ACC112 (cell line): ENCODE measurements around the gene SHPK.

Source experiments
- H2AFZ ChIP-seq: fragments of 200-600 bp; sonication (generic); one replicate; pipeline ENCODE4 v1.6.0; 2017; ENCODE audit warnings: antibody characterized with exemption, low read length; ENCODE audit not compliant: unreplicated experiment
- H3K27ac ChIP-seq: fragments of 200-600 bp; sonication (generic); 2 replicates; pipeline ENCODE4 v1.5.1; 2014; ENCODE audit warnings: low read depth, mild to moderate bottlenecking, antibody characterized with exemption, low read length, moderate library complexity
- H3K27me3 ChIP-seq: fragments of 200-600 bp; sonication (generic); 2 replicates; pipeline ENCODE4 v1.6.1; 2014; ENCODE audit warnings: mild to moderate bottlenecking, antibody characterized with exemption, low read length, moderate library complexity, mixed read lengths; ENCODE audit not compliant: insufficient read depth
- H3K36me3 ChIP-seq: fragments of 200-600 bp; sonication (generic); 2 replicates; pipeline ENCODE4 v1.6.1; 2016; ENCODE audit warnings: mild to moderate bottlenecking, antibody characterized with exemption, low read length, moderate library complexity, mixed read lengths; ENCODE audit not compliant: insufficient read depth
- H3K4me1 ChIP-seq: fragments of 200-600 bp; sonication (generic); one replicate; pipeline ENCODE4 v1.6.1; 2016; ENCODE audit warnings: low read length, mixed read lengths; ENCODE audit not compliant: insufficient read depth, unreplicated experiment, control insufficient read depth
- H3K4me3 ChIP-seq: fragments of 200-600 bp; sonication (generic); 2 replicates; pipeline ENCODE4 v1.5.1; 2014; ENCODE audit warnings: mild to moderate bottlenecking, low read depth, low read length
- H3K79me2 ChIP-seq: fragments of 200-600 bp; sonication (generic); one replicate; pipeline ENCODE4 v1.6.0; 2016; ENCODE audit warnings: low read length; ENCODE audit not compliant: control insufficient read depth, unreplicated experiment, insufficient read depth

SHPK gene

GRCh38 chr17:3672571-3672970, 36.5 kb upstream of the SHPK start:
- H3K36me3 ChIP-seq = no peaks in the 10 kb centered on the region
- H2AFZ ChIP-seq = no peak overlapping the region
- no peak overlapping the region for H3K4me3 ChIP-seq
- H3K27me3 ChIP-seq = no peaks in the 10 kb centered on the region
- H3K4me1 ChIP-seq = peaks cover 9% of the 10 kb centered on the region
- peaks cover 23% of the 10 kb centered on the region for H3K79me2 ChIP-seq
- no peak overlapping the region for H3K27ac ChIP-seq

- peaks cover 49% of the 10 kb centered on the region for H3K79me2 ChIP-seq
- H3K27me3 ChIP-seq = no peaks in the 10 kb centered on the region
- H3K4me1 ChIP-seq = peaks cover 21% of the 10 kb centered on the region
- no peak overlapping the region for H3K27ac ChIP-seq
- H3K36me3 ChIP-seq = no peaks in the 10 kb centered on the region
- H3K4me3 ChIP-seq = peak overlapping the region; percentile 88
- H2AFZ ChIP-seq = no peak overlapping the region
These were observed 33.5 kb upstream of the SHPK start for GRCh38 chr17:3669548-3669947.

DNA sequence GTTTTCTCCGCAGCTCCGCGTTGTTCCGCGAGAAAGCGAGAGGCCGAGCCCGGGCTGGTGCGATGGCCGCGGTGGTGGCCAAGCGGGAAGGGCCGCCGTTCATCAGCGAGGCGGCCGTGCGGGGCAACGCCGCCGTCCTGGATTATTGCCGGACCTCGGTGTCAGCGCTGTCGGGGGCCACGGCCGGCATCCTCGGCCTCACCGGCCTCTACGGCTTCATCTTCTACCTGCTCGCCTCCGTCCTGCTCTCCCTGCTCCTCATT, 33.0 kb upstream of the SHPK start:
- H3K27me3 ChIP-seq = no peaks in the 10 kb centered on the region
- peak overlapping the region; percentile 69 for H2AFZ ChIP-seq
- H3K36me3 ChIP-seq = no peaks in the 10 kb centered on the region
- peak overlapping the region; percentile 38; the same call in 1 of the 2 replicates for H3K27ac ChIP-seq
- peaks cover 21% of the 10 kb centered on the region for H3K4me1 ChIP-seq
- peaks cover 50% of the 10 kb centered on the region for H3K79me2 ChIP-seq
- H3K4me3 ChIP-seq = peak overlapping the region; percentile 88

DNA sequence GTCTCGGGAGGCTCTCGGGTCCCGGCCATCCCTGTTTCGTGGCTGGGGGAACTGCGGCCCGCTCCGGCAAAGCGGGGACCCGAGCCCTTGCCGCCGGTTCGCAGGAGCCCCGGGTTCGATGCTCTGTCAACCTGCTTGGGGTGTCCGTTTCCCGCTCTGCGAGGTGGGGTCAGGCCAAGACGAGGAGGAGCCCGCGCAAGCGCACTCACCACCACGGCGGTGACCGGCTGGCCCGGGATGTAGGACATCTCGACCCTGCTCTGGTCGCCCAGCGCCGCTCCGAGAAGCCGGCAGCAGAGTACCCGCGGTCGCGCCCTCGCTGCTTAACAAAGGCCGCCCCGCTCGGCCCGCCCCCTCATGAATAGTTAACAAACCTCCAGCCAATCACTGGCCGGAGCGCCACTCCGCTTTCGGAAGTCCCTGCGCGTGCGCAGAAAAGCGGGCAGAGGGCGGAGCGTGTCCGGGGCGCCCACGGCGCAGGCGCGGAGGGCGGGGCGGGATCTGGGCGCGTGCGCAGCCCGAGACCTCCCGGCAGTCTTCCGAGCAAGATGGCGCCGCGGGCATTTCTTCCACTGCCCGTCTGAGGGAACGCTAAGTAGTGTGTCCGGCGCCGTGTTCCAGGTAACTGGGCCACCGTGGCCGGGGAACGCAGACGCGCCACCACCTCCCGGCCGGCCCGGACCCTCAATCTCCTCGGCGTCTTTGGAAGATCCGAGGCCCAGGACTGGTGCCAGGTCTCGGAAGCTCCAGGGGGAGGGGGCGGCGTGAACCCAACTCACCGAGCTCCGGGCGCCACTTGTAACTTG, 32.4 kb upstream of the SHPK start, which contains the start of the genes EMC6 and TAX1BP3:
Gene EMC6, plus strand, starts transcription at position 534 of the 806 bp plus-strand sequence. CDS start 335 bp downstream, outside the sequence.
Gene TAX1BP3, minus strand, starts transcription at position 300 of the 806 bp plus-strand sequence. Its CDS starts 52 bp downstream, at position 248.
- H3K4me1 ChIP-seq = peaks cover 21% of the 10 kb centered on the region
- peak within 1 kb of the TSS; percentile 85 for H3K27ac ChIP-seq
- H3K36me3 ChIP-seq = no peaks in the 10 kb centered on the region
- peak within 1 kb of the TSS; percentile 88 for H3K4me3 ChIP-seq
- H3K27me3 ChIP-seq = no peaks in the 10 kb centered on the region
- H2AFZ ChIP-seq = peak within 1 kb of the TSS; percentile 69
- H3K79me2 ChIP-seq = peaks cover 50% of the 10 kb centered on the region

GRCh38 chr17:3667366-3668278, 31.6 kb upstream of the SHPK start:
- Histone ChIP-seq H3K27ac (peak overlapping the region; percentile 85), H2AFZ (no peak overlapping the region), H3K4me3 (peak overlapping the region; percentile 88), H3K27me3 (no peaks in the 10 kb centered on the region), H3K79me2 (peaks cover 50% of the 10 kb centered on the region), H3K4me1 (peaks cover 21% of the 10 kb centered on the region), H3K36me3 (no peaks in the 10 kb centered on the region)

GRCh38 chr17:3666516-3666915, 30.5 kb upstream of the SHPK start:
- Histone ChIP-seq H3K27me3 (no peaks in the 10 kb centered on the region), H3K79me2 (peaks cover 50% of the 10 kb centered on the region), H3K27ac (no peak overlapping the region), H3K36me3 (no peaks in the 10 kb centered on the region), H3K4me3 (peak overlapping the region; percentile 88), H3K4me1 (peaks cover 21% of the 10 kb centered on the region), H2AFZ (no peak overlapping the region)

- H3K4me3 ChIP-seq = no peak overlapping the region
- H2AFZ ChIP-seq = no peak overlapping the region
- no peaks in the 10 kb centered on the region for H3K27me3 ChIP-seq
- H3K36me3 ChIP-seq = no peaks in the 10 kb centered on the region
- peaks cover 50% of the 10 kb centered on the region for H3K79me2 ChIP-seq
- no peak overlapping the region for H3K27ac ChIP-seq
- H3K4me1 ChIP-seq = peaks cover 21% of the 10 kb centered on the region
These were observed 29.8 kb upstream of the SHPK start for GRCh38 chr17:3665834-3666233.

DNA sequence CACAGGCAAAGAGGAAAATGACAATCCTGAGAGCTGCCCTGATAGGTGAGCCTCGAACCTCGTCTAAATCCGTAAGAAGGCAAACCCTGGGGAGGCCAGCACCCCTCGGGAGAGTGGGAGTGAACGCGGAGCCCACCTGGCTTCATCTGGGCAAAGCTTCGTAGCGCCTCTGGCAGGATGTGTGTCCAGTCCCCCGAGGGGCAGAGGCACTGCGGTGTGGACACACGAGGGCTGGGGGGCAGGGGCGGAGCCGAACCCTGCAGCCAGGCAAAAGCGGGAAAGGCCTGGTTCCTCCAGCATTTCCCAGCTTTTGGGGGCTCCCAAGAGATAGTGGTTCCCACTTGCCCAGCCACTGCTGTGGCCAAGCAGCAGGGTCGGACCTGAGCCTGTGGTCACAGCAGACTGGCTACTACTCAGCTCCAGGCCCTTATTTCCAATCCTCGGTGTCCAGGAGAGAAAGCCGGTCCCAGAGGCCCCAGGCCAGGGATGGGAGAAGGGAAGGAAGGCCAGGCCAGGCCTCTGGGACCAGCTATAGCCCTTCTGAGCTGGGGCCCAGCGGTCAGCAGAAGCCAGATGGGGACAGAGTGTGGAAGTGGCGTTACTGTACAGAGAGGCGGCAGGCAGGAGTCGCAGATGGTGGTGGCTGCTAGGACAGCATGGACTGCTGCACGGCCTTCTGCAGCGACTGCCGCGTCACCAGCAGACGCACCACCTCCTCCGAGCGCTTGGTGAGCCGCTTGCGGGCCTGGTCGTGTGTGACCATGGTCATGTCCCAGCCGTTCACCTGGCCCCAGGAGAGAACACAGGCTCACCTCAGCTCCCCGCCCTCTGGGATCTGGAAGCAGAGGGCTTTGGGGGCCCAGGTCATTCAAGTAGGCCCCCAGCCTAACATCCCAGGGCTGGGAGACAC, 27.3 kb upstream of the SHPK start:
- Histone ChIP-seq H3K79me2 (peaks cover 29% of the 10 kb centered on the region), H3K27me3 (no peaks in the 10 kb centered on the region), H3K4me3 (no peak overlapping the region), H2AFZ (no peak overlapping the region), H3K4me1 (peaks cover 33% of the 10 kb centered on the region), H3K36me3 (no peaks in the 10 kb centered on the region), H3K27ac (no peak overlapping the region)

DNA sequence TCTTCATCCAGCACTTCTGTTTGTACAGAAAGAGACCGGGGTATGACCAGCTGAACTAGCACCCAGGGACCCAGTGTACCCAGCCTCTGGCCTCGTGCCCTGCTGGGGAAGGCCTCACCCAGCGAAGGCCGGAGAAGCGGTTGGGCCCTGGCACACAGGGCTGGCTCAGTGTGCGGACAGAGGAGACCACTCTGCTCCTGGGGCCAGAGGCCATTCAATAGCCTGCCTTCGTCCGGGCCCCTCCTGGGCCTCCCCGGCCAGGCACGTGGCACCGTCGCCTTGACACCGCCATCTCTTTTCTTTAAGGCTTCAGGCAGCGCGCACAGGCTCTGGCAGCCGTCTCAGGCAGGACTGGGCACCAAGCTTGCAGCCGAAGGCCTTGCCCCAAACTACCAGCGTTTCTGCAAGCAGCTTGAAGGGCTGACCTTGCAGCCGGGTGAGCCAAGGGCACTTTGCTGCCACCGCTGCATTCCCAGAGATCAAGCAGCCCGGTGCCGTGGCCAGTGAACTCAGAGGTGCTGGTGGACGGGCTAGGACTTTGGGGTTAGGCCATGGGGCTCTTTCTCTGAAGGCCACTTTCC, 24.4 kb upstream of the SHPK start:
- Histone ChIP-seq H3K36me3 (no peaks in the 10 kb centered on the region), H3K79me2 (peaks cover 8% of the 10 kb centered on the region), H2AFZ (no peak overlapping the region), H3K4me3 (no peak overlapping the region), H3K27me3 (no peaks in the 10 kb centered on the region), H3K4me1 (peaks cover 22% of the 10 kb centered on the region), H3K27ac (peak overlapping the region; percentile 49; the same call in 1 of the 2 replicates)
